GM06990 (cell line): ENCODE results near the gene RAD51.
A peak's percentile ranks its signal among the peaks of the same experiment; 100 is the strongest.

ENCODE experiments used
- DNase-seq: peaks from one replicate; pipeline ENCODE4 v3.0.0-alpha.2; 2011; ENCODE audit not compliant: insufficient read length; ENCODE audit errors: extremely low read depth
- H3K27me3 ChIP-seq: replicated peaks from 2 replicates; pipeline ENCODE4 v1.6.0; 2011; ENCODE audit warnings: low read length; ENCODE audit not compliant: control insufficient read depth, insufficient read depth
- H3K36me3 ChIP-seq: 2 replicates; pipeline ENCODE4 v1.5.1; 2011; ENCODE audit warnings: low read length; ENCODE audit not compliant: control insufficient read depth, insufficient read depth
- H3K4me3 ChIP-seq: replicated peaks from 2 replicates; pipeline ENCODE4 v1.5.1; 2011; ENCODE audit warnings: low read depth, mild to moderate bottlenecking, control low read depth, low read length
- CTCF ChIP-seq: IDR thresholded peaks from 2 replicates; pipeline ENCODE4 v1.5.1; 2011; ENCODE audit warnings: low read length, control low read depth, mild to moderate bottlenecking, inconsistent platforms; ENCODE audit not compliant: insufficient read depth, poor library complexity, severe bottlenecking

The RAD51 gene

GRCh38 chr15:40764629-40765103 lies 69.7 kb downstream of the RAD51 start:
- Histone ChIP-seq H3K4me3 (peak overlapping the region; percentile 69), H3K36me3 (peaks cover 7% of the 10 kb centered on the region), H3K27me3 (no peaks in the 10 kb centered on the region)
- TF ChIP-seq CTCF = no peak
- no peak for DNase-seq

GRCh38 chr15:40766194-40766815 lies 71.3 kb downstream of the RAD51 start:
- no peak for TF ChIP-seq CTCF
- no peak overlapping the region for H3K4me3 ChIP-seq
- no peaks in the 10 kb centered on the region for H3K27me3 ChIP-seq
- peaks cover 7% of the 10 kb centered on the region for H3K36me3 ChIP-seq
- DNase-seq = no peak

GRCh38 chr15:40766906-40767837 lies 72.2 kb downstream of the RAD51 start:
- no peak for DNase-seq
- no peak overlapping the region for H3K4me3 ChIP-seq

GRCh38 chr15:40767838-40768500 lies 73.0 kb downstream of the RAD51 start:
- Histone ChIP-seq H3K27me3 (no peaks in the 10 kb centered on the region), H3K4me3 (no peak overlapping the region), H3K36me3 (peaks cover 9% of the 10 kb centered on the region)
- no peak for DNase-seq
- no peak for TF ChIP-seq CTCF

More at GRCh38 chr15:40766906-40767837, 72.2 kb downstream of the RAD51 start:
- no peak for TF ChIP-seq CTCF
- Histone ChIP-seq H3K27me3 (no peaks in the 10 kb centered on the region), H3K36me3 (peaks cover 7% of the 10 kb centered on the region)

- peaks cover 9% of the 10 kb centered on the region for H3K36me3 ChIP-seq
These were observed 73.7 kb downstream of the RAD51 start for GRCh38 chr15:40768521-40769273.

More at GRCh38 chr15:40768521-40769273, 73.7 kb downstream of the RAD51 start:
- DNase-seq = peak; percentile 56
- H3K4me3 ChIP-seq = no peak overlapping the region
- no peaks in the 10 kb centered on the region for H3K27me3 ChIP-seq
- TF ChIP-seq CTCF = peak; percentile 5
